ENCODE results near the gene VPS13D.

Gene VPS13D

DNA sequence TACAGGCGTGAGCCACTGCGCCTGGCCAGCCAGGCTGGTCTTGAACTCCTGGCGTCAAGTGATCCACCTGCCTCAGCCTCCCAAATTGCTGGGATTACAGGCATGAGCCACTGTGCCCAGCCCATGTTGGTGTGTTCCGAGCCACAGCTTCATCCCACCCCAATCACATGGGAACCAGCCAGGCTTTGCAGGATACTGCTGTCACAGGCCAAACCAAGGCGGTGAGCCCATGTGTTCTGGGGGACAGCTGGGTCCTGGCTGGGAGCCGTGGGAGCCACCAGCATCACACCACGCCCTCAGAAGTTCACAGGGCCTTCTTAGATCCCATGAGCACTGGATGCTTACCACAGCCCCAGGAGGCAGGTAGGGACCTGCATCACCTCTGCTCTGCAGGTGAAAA lies 331.3 kb downstream of the VPS13D start:
- H3K36me3 ChIP-seq (ENCODE audit: insufficient read depth, low read length) = no peaks in the 10 kb centered on the region
- H3K27ac ChIP-seq (ENCODE audit: low read length) = no peak overlapping the region
- no peak overlapping the region for H3K4me3 ChIP-seq (ENCODE audit: low read depth in 1 of 2, low read length in 2 of 2)
- ATAC-seq (ENCODE audit: insufficient read depth, low read depth) (no peak), DNase-seq (no peak)
- H3K79me2 ChIP-seq (ENCODE audit: insufficient read depth, low read length) = no peaks in the 10 kb centered on the region
- no peak overlapping the region for H3K4me2 ChIP-seq (ENCODE audit: insufficient read depth, low read length)
- no peaks in the 10 kb centered on the region for H3K4me1 ChIP-seq (ENCODE audit: insufficient read depth, low read length)
- no peaks in the 10 kb centered on the region for H4K20me1 ChIP-seq (ENCODE audit: insufficient read depth, low read length)
- no peak overlapping the region for H2AFZ ChIP-seq (ENCODE audit: low read depth, low read length)
- H3K9ac ChIP-seq (ENCODE audit: low read depth, low read length) = no peak overlapping the region
- no peaks in the 10 kb centered on the region for H3K27me3 ChIP-seq (ENCODE audit: insufficient read depth, low read length, poor library complexity)
- H3K9me3 ChIP-seq (ENCODE audit: insufficient read depth, low read length, severe bottlenecking) = peaks cover 21% of the 10 kb centered on the region
- TF ChIP-seq EZH2 (IDR thresholded peaks at IDR 0.05; ENCODE audit: borderline replicate concordance, low read depth, low read length, severe bottlenecking) (no peak), CTCF (IDR thresholded peaks at IDR 0.05; ENCODE audit: borderline replicate concordance, extremely low read depth, low read length, poor library complexity, severe bottlenecking) (no peak)
